ENCODE measurements around the gene EYA2.
"Not testable (repeated sequence)": the region's sequence is repeated elsewhere in the genome, so short reads cannot be mapped to it uniquely, and the experiment has no call there.

EYA2 gene

DNA sequence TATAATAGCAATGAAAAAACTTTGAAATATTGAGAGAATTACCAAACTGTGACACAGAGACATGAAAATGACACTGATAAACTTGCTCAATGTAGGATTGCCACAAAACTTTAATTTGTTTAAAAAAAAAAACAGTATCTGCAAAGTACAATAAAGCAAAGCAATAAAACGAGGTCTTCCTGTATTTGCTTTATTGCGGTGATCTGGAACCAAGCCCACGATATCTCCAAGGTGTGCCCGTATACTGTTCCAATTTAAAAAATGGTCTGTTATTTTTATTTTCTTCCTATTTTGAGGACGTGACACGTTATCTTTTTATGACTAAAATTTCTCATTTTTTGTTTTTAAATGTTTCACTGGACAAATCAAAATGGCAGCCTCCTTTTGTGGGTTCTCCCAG is 25.5 kb downstream of the EYA2 start:
- Mint-ChIP-seq H3K4me3 (no peak overlapping the region), H3K27ac (ENCODE audit: low read depth) (no peak overlapping the region), H3K9me3 (no peaks in the 10 kb centered on the region), H3K4me1 (no peaks in the 10 kb centered on the region), H3K27me3 (peaks cover 35% of the 10 kb centered on the region), H3K36me3 (ENCODE audit: insufficient read depth) (no peaks in the 10 kb centered on the region)
- DNase-seq (ENCODE audit: low spot score in 2 of 2) (no peak), ATAC-seq (replicated peaks; ENCODE audit: extremely low read depth, poor library complexity, severe bottlenecking) (no peak)

DNA sequence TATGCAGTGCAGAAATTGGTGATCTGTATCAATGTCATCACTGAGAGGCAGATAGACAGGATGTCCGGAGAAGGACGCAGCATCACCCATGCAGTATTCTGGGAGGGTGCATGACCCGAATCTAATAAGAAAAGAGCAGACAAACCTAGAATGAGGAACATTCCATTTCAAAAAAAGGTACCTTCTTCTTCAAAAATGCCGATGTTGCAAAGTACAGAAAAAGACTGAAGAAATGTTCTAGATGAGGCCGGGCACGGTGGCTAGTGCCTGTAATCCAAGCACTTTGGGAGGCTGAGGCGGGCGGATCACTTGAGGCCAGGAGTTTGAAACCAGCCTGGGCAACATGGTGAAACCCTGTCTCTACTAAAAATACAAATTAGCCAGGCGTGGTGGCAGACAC is 28.2 kb downstream of the EYA2 start:
- peaks cover 44% of the 10 kb centered on the region for H3K27me3 Mint-ChIP-seq
- H3K9me3 Mint-ChIP-seq; DNase-seq (ENCODE audit: low spot score in 2 of 2); H3K27ac Mint-ChIP-seq (ENCODE audit: low read depth); H3K4me3 Mint-ChIP-seq; ATAC-seq (replicated peaks; ENCODE audit: extremely low read depth, poor library complexity, severe bottlenecking); H3K4me1 Mint-ChIP-seq; H3K36me3 Mint-ChIP-seq (ENCODE audit: insufficient read depth): not testable (repeated sequence)

DNA sequence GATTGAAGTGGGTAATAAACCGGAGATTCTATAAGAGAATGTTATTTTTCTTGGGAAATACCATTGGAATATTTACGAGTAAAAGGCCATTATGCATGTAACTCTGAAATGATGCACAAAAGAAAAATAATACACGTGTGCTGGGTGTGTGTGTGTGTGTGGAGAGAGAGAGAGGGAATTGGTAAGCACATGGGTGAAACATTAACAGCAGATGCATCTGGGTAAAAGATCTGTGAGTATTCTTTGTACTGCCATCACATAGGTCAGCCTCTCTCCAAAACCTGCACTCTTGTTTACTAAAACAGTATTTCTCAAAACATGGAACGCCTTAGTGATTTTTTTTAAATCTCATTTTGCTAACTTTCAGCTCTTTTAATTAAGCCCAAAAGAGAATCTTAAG is 28.9 kb downstream of the EYA2 start:
- no peaks in the 10 kb centered on the region for H3K4me1 Mint-ChIP-seq
- H3K9me3 Mint-ChIP-seq, result no peaks in the 10 kb centered on the region
- ATAC-seq (replicated peaks; ENCODE audit: extremely low read depth, poor library complexity, severe bottlenecking), result no peak
- no peaks in the 10 kb centered on the region for H3K36me3 Mint-ChIP-seq (ENCODE audit: insufficient read depth)
- no peak for DNase-seq (ENCODE audit: low spot score in 2 of 2)
- H3K27me3 Mint-ChIP-seq, result peaks cover 47% of the 10 kb centered on the region
- H3K4me3 Mint-ChIP-seq, result no peak overlapping the region
- no peak overlapping the region for H3K27ac Mint-ChIP-seq (ENCODE audit: low read depth)

DNA sequence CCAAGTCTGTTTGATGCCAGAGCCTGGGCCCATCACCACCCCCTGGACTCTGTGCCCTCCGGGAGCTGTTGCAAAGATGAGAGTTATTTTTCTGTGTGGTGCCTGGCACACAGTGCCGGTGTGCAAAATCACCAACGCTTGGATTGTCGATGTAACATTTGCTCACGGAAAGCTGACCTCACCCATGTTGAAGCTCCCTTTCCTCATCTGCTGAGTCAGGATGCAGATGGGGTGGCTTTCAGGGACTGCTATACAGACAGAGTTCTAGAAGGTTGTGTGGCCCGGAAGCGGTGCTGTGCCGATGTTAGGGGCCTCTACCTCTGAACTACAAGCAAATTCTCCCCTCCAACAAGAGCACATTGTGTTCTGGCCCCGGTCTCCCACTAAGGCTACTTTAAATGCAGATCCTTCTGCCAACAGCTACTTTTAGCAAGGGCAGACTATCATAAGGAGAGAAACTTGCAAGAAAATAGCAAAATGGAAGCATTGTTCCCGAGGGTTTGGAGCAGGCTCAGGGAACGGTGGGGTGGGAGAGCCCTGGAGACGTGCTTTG is 34.0 kb downstream of the EYA2 start:
- Mint-ChIP-seq H3K4me1 (no peaks in the 10 kb centered on the region), H3K9me3 (no peaks in the 10 kb centered on the region), H3K27me3 (peaks cover 58% of the 10 kb centered on the region), H3K27ac (ENCODE audit: low read depth) (no peak overlapping the region), H3K4me3 (no peak overlapping the region), H3K36me3 (ENCODE audit: insufficient read depth) (no peaks in the 10 kb centered on the region)
- no peak for ATAC-seq (replicated peaks; ENCODE audit: extremely low read depth, poor library complexity, severe bottlenecking)
- DNase-seq (ENCODE audit: low spot score in 2 of 2), result no peak

DNA sequence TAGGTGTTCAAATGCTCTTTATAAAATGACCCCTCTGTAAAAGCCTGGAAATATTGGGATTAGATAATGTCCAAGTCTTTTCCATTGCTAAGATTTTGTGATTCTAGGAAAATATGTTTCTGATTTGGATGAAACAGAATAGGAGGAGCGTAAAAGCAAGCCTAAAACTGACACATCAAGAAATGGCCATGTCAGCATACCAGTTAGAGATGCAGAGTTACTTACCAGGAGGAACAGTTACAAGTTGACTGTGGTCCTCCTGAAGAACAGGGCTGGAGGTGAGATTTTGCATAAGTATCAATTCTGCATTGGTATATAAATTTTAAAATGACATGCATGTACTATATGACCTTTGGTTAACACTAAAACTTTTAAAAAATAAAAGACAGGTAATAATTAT is 35.3 kb downstream of the EYA2 start:
- Mint-ChIP-seq H3K27ac (ENCODE audit: low read depth) (no peak overlapping the region), H3K9me3 (no peaks in the 10 kb centered on the region), H3K4me1 (no peaks in the 10 kb centered on the region), H3K36me3 (ENCODE audit: insufficient read depth) (no peaks in the 10 kb centered on the region), H3K4me3 (no peak overlapping the region), H3K27me3 (peaks cover 57% of the 10 kb centered on the region)
- ATAC-seq (replicated peaks; ENCODE audit: extremely low read depth, poor library complexity, severe bottlenecking) (no peak), DNase-seq (ENCODE audit: low spot score in 2 of 2) (no peak)

DNA sequence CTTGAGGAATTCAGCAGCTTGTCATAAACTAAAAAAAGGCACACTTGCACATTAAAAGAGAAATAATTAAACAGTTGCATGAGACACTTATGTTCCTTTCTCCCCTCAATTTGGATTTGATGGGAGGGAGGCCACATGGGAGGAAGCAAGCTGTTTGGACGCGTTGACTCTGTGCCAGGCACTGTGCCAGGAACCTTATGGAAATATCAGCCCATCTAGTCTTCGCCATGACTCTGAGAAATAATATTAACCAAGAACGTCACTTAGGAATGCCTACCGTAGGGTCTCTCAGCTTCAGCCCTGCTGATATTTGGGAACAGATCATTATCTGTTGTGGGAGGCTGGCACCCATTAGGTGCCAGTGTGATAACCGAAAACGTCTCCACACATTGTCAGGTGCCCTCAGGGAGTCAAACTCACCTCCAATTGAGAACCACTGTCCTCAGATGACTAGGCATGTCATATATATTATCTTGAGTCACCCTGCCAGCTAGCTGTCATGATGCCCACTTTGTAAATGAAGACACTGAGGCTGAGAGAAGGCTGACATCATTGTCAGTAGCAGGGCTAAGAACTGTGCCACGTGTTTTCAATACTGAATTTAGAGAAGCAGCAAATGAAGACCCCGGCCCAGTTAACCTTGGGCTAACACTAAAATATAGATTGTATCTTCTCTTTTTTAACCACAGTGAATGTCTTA is 36.1 kb downstream of the EYA2 start:
- no peak for DNase-seq (ENCODE audit: low spot score in 2 of 2)

DNA sequence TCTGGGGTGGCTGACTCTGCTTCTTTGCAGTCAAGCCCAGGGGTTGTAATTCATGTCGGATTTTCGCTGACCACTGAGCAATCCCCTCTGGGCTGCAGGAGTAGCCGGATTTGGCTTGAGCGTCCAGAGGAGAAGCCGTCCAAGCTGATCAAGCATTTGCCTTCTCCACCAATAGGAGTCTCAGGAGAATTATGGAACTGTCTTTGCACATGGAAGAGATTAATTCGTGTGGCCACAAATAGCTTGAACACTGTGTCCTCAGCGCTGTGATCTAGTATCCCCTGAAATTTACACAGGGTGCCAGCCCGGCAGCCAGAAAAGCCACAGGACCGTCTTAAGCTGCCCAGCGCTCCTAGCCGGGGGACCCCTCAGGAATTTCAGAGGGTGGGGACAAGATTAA is 37.1 kb downstream of the EYA2 start:
- Mint-ChIP-seq H3K36me3 (ENCODE audit: insufficient read depth) (no peaks in the 10 kb centered on the region), H3K27me3 (peaks cover 45% of the 10 kb centered on the region), H3K4me1 (no peaks in the 10 kb centered on the region), H3K27ac (ENCODE audit: low read depth) (no peak overlapping the region), H3K4me3 (no peak overlapping the region), H3K9me3 (no peaks in the 10 kb centered on the region)
- ATAC-seq (replicated peaks; ENCODE audit: extremely low read depth, poor library complexity, severe bottlenecking), result no peak
- DNase-seq (ENCODE audit: low spot score in 2 of 2), result no peak

More for the DNA sequence above, 36.1 kb downstream of the EYA2 start:
- Mint-ChIP-seq H3K4me3 (no peak overlapping the region), H3K27ac (ENCODE audit: low read depth) (no peak overlapping the region), H3K27me3 (peaks cover 48% of the 10 kb centered on the region), H3K9me3 (no peaks in the 10 kb centered on the region), H3K36me3 (ENCODE audit: insufficient read depth) (no peaks in the 10 kb centered on the region), H3K4me1 (no peaks in the 10 kb centered on the region)
- ATAC-seq (replicated peaks; ENCODE audit: extremely low read depth, poor library complexity, severe bottlenecking), result no peak

DNA sequence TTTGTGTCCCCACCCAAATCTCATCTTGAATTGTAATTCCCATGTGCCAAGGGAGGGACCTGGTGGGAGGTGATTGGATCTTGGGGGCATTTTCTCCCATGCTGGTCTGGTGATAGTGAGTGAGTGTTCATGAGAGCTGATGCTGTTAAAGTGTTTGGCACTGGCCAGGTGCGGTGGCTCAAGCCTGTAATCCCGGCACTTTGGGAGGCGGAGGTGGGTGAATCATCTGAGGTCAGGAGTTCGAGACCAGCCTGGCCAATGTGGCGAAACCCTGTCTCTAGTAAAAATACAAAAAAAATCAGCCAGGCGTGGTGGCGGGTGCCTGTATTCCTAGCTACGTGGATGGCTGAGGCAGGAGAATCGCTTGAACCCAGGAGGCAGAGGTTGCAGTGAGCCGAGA is 37.8 kb downstream of the EYA2 start:
- H3K27me3 Mint-ChIP-seq, result peaks cover 45% of the 10 kb centered on the region
- not testable (repeated sequence) for H3K4me3 Mint-ChIP-seq; H3K36me3 Mint-ChIP-seq (ENCODE audit: insufficient read depth); H3K27ac Mint-ChIP-seq (ENCODE audit: low read depth); ATAC-seq (replicated peaks; ENCODE audit: extremely low read depth, poor library complexity, severe bottlenecking); DNase-seq (ENCODE audit: low spot score in 2 of 2); H3K4me1 Mint-ChIP-seq; H3K9me3 Mint-ChIP-seq

DNA sequence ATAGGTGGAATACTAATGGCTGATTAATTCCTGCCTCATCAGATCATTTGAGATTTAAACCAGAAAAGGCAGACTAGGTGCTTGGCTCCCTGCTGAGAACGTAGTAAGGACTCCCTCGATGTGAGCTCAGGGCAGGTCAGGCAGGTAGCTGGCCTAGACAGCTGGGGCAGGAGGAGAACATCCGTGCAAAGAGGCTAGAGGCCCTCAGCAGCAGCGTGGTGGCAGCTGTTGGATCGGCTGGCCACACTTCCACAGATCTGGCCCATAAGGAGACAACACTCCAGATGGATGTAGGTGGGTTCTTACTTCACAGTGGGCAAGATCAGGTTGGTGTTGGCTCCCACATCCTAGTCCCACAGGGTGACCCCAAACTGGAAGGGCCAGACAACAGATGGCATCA is 38.5 kb downstream of the EYA2 start:
- Mint-ChIP-seq H3K4me3 (no peak overlapping the region), H3K27me3 (peaks cover 46% of the 10 kb centered on the region), H3K9me3 (no peaks in the 10 kb centered on the region), H3K36me3 (ENCODE audit: insufficient read depth) (no peaks in the 10 kb centered on the region), H3K4me1 (no peaks in the 10 kb centered on the region), H3K27ac (ENCODE audit: low read depth) (no peak overlapping the region)
- DNase-seq (ENCODE audit: low spot score in 2 of 2) (no peak), ATAC-seq (replicated peaks; ENCODE audit: extremely low read depth, poor library complexity, severe bottlenecking) (no peak)

DNA sequence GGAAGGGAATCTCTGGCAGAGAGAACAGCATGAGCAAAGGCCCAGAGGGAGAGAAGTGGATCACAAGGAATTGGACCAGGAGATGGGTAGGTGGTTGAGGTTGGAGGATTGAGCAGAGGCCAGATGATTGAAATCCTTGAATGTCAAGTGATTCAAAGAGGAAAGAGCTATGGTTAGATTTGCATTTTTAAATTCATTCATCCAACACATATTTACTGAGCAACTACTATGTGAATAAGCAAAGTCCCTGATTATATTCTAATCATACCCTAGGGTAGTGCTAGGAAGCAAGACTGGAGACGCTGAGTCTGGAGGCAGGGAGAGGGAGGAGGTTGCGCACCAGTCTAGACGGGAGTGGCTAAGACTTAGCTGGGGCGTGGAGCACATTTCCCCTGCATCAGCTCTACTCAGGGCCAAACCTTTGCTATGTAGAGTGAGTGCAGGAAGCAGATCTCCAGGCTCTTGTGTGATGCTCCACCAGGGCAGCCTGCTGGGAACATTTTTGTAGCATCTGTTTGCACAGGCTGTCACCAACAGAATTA is 40.2 kb downstream of the EYA2 start:
- no peak for ATAC-seq (replicated peaks; ENCODE audit: extremely low read depth, poor library complexity, severe bottlenecking)
- H3K4me3 Mint-ChIP-seq, result no peak overlapping the region
- peaks cover 41% of the 10 kb centered on the region for H3K27me3 Mint-ChIP-seq

DNA sequence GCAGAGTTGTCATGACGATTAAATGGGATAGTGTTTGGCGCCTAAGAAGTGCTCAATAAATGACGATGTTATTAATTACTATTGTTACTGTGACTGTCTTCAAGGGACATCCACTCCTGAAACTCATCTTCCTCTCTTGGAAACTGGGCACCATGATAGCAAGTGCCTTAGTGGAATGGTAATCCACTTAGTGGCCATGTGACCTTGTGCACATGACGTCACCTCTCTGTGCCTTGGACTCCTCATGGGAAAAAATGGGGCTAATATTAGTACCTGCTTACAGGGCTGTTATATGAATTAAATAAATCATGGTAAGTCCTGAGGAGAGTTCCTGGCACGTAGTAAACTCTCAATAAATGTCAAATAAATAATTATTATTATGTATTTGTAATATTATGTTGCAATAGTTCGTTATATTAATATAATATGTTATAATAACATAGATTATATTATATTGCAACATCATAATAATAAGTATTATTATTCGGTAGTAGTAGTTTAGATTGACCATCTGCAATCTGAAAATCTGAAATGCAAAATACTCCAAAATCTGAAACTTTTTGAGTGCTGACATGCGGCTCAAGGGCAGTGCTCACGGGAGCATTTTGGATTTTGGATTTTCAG is 40.9 kb downstream of the EYA2 start:
- ATAC-seq (replicated peaks; ENCODE audit: extremely low read depth, poor library complexity, severe bottlenecking), result no peak
- no peak for DNase-seq (ENCODE audit: low spot score in 2 of 2)
- Mint-ChIP-seq H3K9me3 (no peaks in the 10 kb centered on the region), H3K36me3 (ENCODE audit: insufficient read depth) (no peaks in the 10 kb centered on the region), H3K27ac (ENCODE audit: low read depth) (no peak overlapping the region), H3K4me1 (no peaks in the 10 kb centered on the region), H3K4me3 (no peak overlapping the region), H3K27me3 (peaks cover 35% of the 10 kb centered on the region)

More for the DNA sequence above, 40.2 kb downstream of the EYA2 start:
- Mint-ChIP-seq H3K4me1 (no peaks in the 10 kb centered on the region), H3K9me3 (no peaks in the 10 kb centered on the region), H3K36me3 (ENCODE audit: insufficient read depth) (no peaks in the 10 kb centered on the region), H3K27ac (ENCODE audit: low read depth) (no peak overlapping the region)
- no peak for DNase-seq (ENCODE audit: low spot score in 2 of 2)

DNA sequence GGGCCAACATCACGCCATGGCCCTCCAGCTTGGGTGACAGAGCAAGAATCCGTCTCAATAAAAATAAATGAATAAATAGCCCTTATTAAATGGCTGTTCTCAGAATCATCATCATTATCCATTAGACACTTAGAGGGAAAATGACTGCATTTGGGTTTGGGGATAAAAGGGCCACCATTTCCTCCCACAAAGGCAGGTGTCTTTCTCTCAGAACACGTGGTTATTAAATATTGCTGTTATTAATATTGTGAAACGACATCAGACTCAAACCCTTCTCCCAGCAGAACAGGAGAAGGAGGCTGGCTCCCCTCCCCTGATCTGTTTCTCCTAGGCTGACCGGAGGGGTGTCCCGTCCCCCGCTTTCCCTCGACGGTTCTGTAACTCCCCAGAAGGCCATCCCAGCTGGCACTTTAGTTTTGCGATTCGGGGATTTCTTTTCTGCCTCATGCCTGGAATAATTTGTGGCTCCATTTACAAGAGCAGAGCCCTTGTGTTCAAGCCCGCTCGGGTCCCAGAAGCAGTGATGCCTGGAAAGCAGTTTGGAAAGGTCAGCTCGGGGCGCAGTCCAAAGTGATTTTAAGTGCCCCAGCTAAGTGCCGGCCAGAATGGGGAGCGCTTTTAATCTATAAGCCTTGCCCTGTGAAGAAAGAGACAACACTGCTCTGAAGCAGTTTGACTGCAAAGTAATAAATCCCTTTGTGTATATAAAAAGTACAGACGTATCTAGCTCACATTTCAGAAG is 41.9 kb downstream of the EYA2 start:
- no peaks in the 10 kb centered on the region for H3K4me1 Mint-ChIP-seq
- no peaks in the 10 kb centered on the region for H3K36me3 Mint-ChIP-seq (ENCODE audit: insufficient read depth)
- no peaks in the 10 kb centered on the region for H3K9me3 Mint-ChIP-seq
- H3K4me3 Mint-ChIP-seq, result no peak overlapping the region
- no peak for DNase-seq (ENCODE audit: low spot score in 2 of 2)
- no peak overlapping the region for H3K27ac Mint-ChIP-seq (ENCODE audit: low read depth)
- peaks cover 35% of the 10 kb centered on the region for H3K27me3 Mint-ChIP-seq
- ATAC-seq (replicated peaks; ENCODE audit: extremely low read depth, poor library complexity, severe bottlenecking), result no peak
